Osteoblast (primary cell): ENCODE measurements around the gene CAMKMT. TPM values are rescaled to one million over a fixed set of nuclear protein-coding genes. Genes with fewer than 3 reads are reported as not detected.

Source experiments
- DNase-seq: peaks from one replicate; pipeline ENCODE4 v3.0.0; 2011; ENCODE audit warnings: low spot score, mixed read lengths; ENCODE audit not compliant: insufficient read length; ENCODE audit errors: missing footprints
- H2AFZ ChIP-seq: 2 replicates; pipeline ENCODE4 v1.6.0; 2011; ENCODE audit warnings: mild to moderate bottlenecking, low read length
- H3K27ac ChIP-seq: 2 replicates; pipeline ENCODE4 v1.5.1; 2011; ENCODE audit warnings: mild to moderate bottlenecking, low read depth, low read length, moderate library complexity
- H3K27me3 ChIP-seq: 2 replicates; pipeline ENCODE4 v1.6.0; 2012; ENCODE audit warnings: mild to moderate bottlenecking, control low read depth, inconsistent platforms, low read length, moderate library complexity; ENCODE audit not compliant: insufficient read depth
- H3K36me3 ChIP-seq: 2 replicates; pipeline ENCODE4 v1.5.1; 2011; ENCODE audit warnings: mild to moderate bottlenecking, low read length, control low read depth, moderate library complexity; ENCODE audit not compliant: insufficient read depth
- H3K4me1 ChIP-seq: 2 replicates; pipeline ENCODE4 v1.5.1; 2011; ENCODE audit warnings: mild to moderate bottlenecking, low read length, control low read depth, moderate library complexity; ENCODE audit not compliant: insufficient read depth
- H3K4me2 ChIP-seq: 2 replicates; pipeline ENCODE4 v1.6.0; 2011; ENCODE audit warnings: mild to moderate bottlenecking, low read length; ENCODE audit not compliant: insufficient read depth
- H3K4me3 ChIP-seq: fragments of 200-600 bp; sonication (generic); 3 replicates; pipeline ENCODE4 v1.5.1; 2012; ENCODE audit warnings: mild to moderate bottlenecking, low read length, inconsistent platforms; ENCODE audit not compliant: insufficient read depth
- H3K79me2 ChIP-seq: 2 replicates; pipeline ENCODE4 v1.6.0; 2012; ENCODE audit warnings: mild to moderate bottlenecking, low read length, control low read depth, inconsistent platforms; ENCODE audit not compliant: insufficient read depth
- H3K9me3 ChIP-seq: 2 replicates; pipeline ENCODE4 v1.5.1; 2011; ENCODE audit warnings: low read depth, low read length, control low read depth
- H4K20me1 ChIP-seq: 2 replicates; pipeline ENCODE4 v1.6.0; 2012; ENCODE audit warnings: mild to moderate bottlenecking, low read length, control low read depth; ENCODE audit not compliant: insufficient read depth
- CTCF ChIP-seq: IDR thresholded peaks from 2 replicates; pipeline ENCODE4 v1.5.1; 2011; ENCODE audit warnings: mild to moderate bottlenecking, low read depth, low read length, moderate library complexity; ENCODE audit errors: extremely low read depth
- total RNA-seq: library from RNA; depleted of rRNA; stranded (reverse); fragments of >200 nt; gene quantifications from 2 replicates; pipeline ENCODE4 v1.2.3, GENCODE V29; 2012

Gene CAMKMT
- total RNA-seq, 1 donor = 7.2 TPM

- Histone ChIP-seq H3K9me3 (no peaks in the 10 kb centered on the region), H3K4me1 (peaks cover 9% of the 10 kb centered on the region), H3K27me3 (no peaks in the 10 kb centered on the region), H3K36me3 (peaks cover 48% of the 10 kb centered on the region), H3K79me2 (peaks cover 7% of the 10 kb centered on the region), H3K4me2 (no peak overlapping the region), H4K20me1 (peaks cover 7% of the 10 kb centered on the region), H3K4me3 (no peak overlapping the region), H2AFZ (no peak overlapping the region), H3K27ac (no peak overlapping the region)
- DNase-seq = no peak
- no peak for TF ChIP-seq CTCF
Observed at GRCh38 chr2:44328750-44329149, 33.0 kb upstream of the CAMKMT start.

- no peaks in the 10 kb centered on the region for H3K27me3 ChIP-seq
- peaks cover 9% of the 10 kb centered on the region for H3K4me1 ChIP-seq
- no peak for DNase-seq
- H3K27ac ChIP-seq = no peak overlapping the region
- TF ChIP-seq CTCF = no peak
- H3K4me3 ChIP-seq = no peak overlapping the region
- no peak overlapping the region for H2AFZ ChIP-seq
- H3K36me3 ChIP-seq = peaks cover 44% of the 10 kb centered on the region
- peaks cover 8% of the 10 kb centered on the region for H4K20me1 ChIP-seq
- H3K4me2 ChIP-seq = no peak overlapping the region
- H3K79me2 ChIP-seq = peaks cover 4% of the 10 kb centered on the region
- no peaks in the 10 kb centered on the region for H3K9me3 ChIP-seq
Observed at GRCh38 chr2:44329343-44329742, 32.4 kb upstream of the CAMKMT start.

- Histone ChIP-seq H3K79me2 (peaks cover 4% of the 10 kb centered on the region), H2AFZ (no peak overlapping the region), H3K27me3 (no peaks in the 10 kb centered on the region), H3K27ac (no peak overlapping the region), H3K36me3 (peaks cover 43% of the 10 kb centered on the region), H4K20me1 (peaks cover 3% of the 10 kb centered on the region), H3K9me3 (no peaks in the 10 kb centered on the region), H3K4me2 (no peak overlapping the region), H3K4me1 (no peaks in the 10 kb centered on the region), H3K4me3 (no peak overlapping the region)
- TF ChIP-seq CTCF = no peak
- DNase-seq = no peak
Observed at GRCh38 chr2:44330801-44331200, 30.9 kb upstream of the CAMKMT start.

- Histone ChIP-seq H3K27ac (no peak overlapping the region), H4K20me1 (peaks cover 5% of the 10 kb centered on the region), H3K4me3 (no peak overlapping the region), H3K4me1 (no peaks in the 10 kb centered on the region), H3K27me3 (no peaks in the 10 kb centered on the region), H3K9me3 (no peaks in the 10 kb centered on the region), H3K36me3 (peaks cover 48% of the 10 kb centered on the region), H2AFZ (no peak overlapping the region), H3K79me2 (peaks cover 11% of the 10 kb centered on the region), H3K4me2 (no peak overlapping the region)
- no peak for DNase-seq
- TF ChIP-seq CTCF = no peak
Observed at GRCh38 chr2:44333994-44334393, 27.8 kb upstream of the CAMKMT start.
